Measurements from ENCODE around the gene ANK2.
A peak's percentile ranks its signal among the peaks of the same experiment; 100 is the strongest.

ANK2 gene

DNA sequence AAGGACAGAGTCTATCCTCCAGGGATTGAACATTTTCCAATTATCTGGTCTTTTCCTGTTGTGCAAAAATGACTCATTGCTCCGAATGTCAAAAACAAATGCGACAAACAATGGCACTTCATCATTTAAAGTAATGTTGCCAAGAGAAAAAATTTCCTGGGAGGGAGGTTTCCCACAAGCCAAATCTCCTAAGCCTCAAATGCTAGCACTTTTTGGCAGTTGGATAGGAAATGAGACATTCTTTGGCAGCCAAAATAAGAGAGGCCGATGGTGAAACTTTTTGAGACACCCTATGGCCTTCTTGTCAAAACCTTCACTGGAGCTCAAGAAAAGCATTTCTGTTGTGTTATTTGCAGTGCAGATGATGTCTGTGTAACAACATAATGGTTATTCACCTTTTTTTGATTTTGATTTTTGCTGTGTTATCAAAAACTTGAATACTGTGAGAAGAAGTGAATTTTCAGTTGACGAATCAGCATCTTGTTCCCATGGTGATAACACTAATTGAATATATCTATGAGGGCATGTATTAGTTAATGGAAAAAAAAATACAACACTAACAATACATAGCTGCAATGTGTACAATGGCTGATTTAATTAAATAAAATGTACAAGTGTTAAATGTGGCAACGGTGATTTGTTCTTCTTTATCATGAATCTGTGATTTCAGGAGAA, 333.8 kb downstream of the ANK2 start:
- 66% methylated on average over 2 of the region's 5 CpGs for WGBS
- Histone ChIP-seq H3K4me2 (ENCODE audit: low read length, poor library complexity, severe bottlenecking) (no peak overlapping the region), H2AK5ac (ENCODE audit: low read length, severe bottlenecking) (no peak overlapping the region), H3K36me3 (ENCODE audit: control insufficient read depth in 1 of 2, insufficient read depth in 2 of 2, low read depth in 1 of 2, low read length in 2 of 2) (peaks cover 0 to 32% of the 10 kb centered on the region in 2 experiments), H3K27ac (ENCODE audit: low read length, poor library complexity, severe bottlenecking) (no peak overlapping the region), H3K9me3 (ENCODE audit: control insufficient read depth, low read length) (no peaks in the 10 kb centered on the region), H4K91ac (ENCODE audit: low read length) (no peak overlapping the region), H2BK12ac (ENCODE audit: low read length in 2 of 2) (no peak overlapping the region), H2BK120ac (ENCODE audit: low read depth, low read length) (no peak overlapping the region), H3K79me1 (replicated peaks; ENCODE audit: low read length, poor library complexity, severe bottlenecking) (no peaks in the 10 kb centered on the region), H3K4me3 (ENCODE audit: insufficient read depth in 1 of 2, low read depth in 1 of 2, low read length in 2 of 2) (no peak overlapping the region), H2BK15ac (ENCODE audit: low read depth, poor library complexity, severe bottlenecking) (no peak overlapping the region), H3K9ac (ENCODE audit: low read length) (peak overlapping the region; percentile 87), H3K23ac (ENCODE audit: low read length in 2 of 2) (no peak overlapping the region), H3K4ac (ENCODE audit: low read depth in 1 of 2, low read length in 2 of 2) (no peak overlapping the region), H3K18ac (ENCODE audit: low read depth in 1 of 2, low read length in 2 of 2) (no peak overlapping the region), H2BK5ac (ENCODE audit: low read depth, low read length, poor library complexity, severe bottlenecking) (no peak overlapping the region), H2AFZ (ENCODE audit: low read depth, low read length) (no peak overlapping the region), H3K14ac (ENCODE audit: low read length in 2 of 2) (no peak overlapping the region), H3K27me3 (ENCODE audit: control insufficient read depth in 1 of 2, insufficient read depth in 1 of 2, low read length in 2 of 2) (no peaks in the 10 kb centered on the region), H4K8ac (ENCODE audit: low read length) (no peak overlapping the region), H3K4me1 (ENCODE audit: control insufficient read depth, insufficient read depth, low read depth, low read length) (no peaks in the 10 kb centered on the region)
- peak; percentile 33 for DNase-seq

GRCh38 chr4:113384600-113384999, 335.1 kb downstream of the ANK2 start:
- Histone ChIP-seq H3K27ac (ENCODE audit: low read length, poor library complexity, severe bottlenecking) (no peak overlapping the region), H2BK15ac (ENCODE audit: low read depth, poor library complexity, severe bottlenecking) (no peak overlapping the region), H3K14ac (ENCODE audit: low read length in 2 of 2) (no peak overlapping the region), H3K79me1 (replicated peaks; ENCODE audit: low read length, poor library complexity, severe bottlenecking) (no peaks in the 10 kb centered on the region), H3K18ac (ENCODE audit: low read depth in 1 of 2, low read length in 2 of 2) (no peak overlapping the region), H3K4ac (ENCODE audit: low read depth in 1 of 2, low read length in 2 of 2) (no peak overlapping the region), H3K9me3 (ENCODE audit: control insufficient read depth, low read length) (peaks cover 6% of the 10 kb centered on the region), H2AK5ac (ENCODE audit: low read length, severe bottlenecking) (no peak overlapping the region), H4K8ac (ENCODE audit: low read length) (no peak overlapping the region), H3K36me3 (ENCODE audit: control insufficient read depth in 1 of 2, insufficient read depth in 2 of 2, low read depth in 1 of 2, low read length in 2 of 2) (peaks cover 0 to 19% of the 10 kb centered on the region in 2 experiments), H3K4me3 (ENCODE audit: insufficient read depth in 1 of 2, low read depth in 1 of 2, low read length in 2 of 2) (no peak overlapping the region), H3K27me3 (ENCODE audit: control insufficient read depth in 1 of 2, insufficient read depth in 1 of 2, low read length in 2 of 2) (no peaks in the 10 kb centered on the region), H4K91ac (ENCODE audit: low read length) (no peak overlapping the region), H3K4me1 (ENCODE audit: control insufficient read depth, insufficient read depth, low read depth, low read length) (no peaks in the 10 kb centered on the region), H3K9ac (ENCODE audit: low read length) (peak overlapping the region; percentile 87), H2BK5ac (ENCODE audit: low read depth, low read length, poor library complexity, severe bottlenecking) (no peak overlapping the region), H2AFZ (ENCODE audit: low read depth, low read length) (no peak overlapping the region), H2BK120ac (ENCODE audit: low read depth, low read length) (no peak overlapping the region), H3K23ac (ENCODE audit: low read length in 2 of 2) (no peak overlapping the region), H3K4me2 (ENCODE audit: low read length, poor library complexity, severe bottlenecking) (no peak overlapping the region), H2BK12ac (ENCODE audit: low read length in 2 of 2) (no peak overlapping the region)
- DNase-seq = peak; percentile 65
- 0% methylated on average over 3 of the region's 5 CpGs for WGBS

DNA sequence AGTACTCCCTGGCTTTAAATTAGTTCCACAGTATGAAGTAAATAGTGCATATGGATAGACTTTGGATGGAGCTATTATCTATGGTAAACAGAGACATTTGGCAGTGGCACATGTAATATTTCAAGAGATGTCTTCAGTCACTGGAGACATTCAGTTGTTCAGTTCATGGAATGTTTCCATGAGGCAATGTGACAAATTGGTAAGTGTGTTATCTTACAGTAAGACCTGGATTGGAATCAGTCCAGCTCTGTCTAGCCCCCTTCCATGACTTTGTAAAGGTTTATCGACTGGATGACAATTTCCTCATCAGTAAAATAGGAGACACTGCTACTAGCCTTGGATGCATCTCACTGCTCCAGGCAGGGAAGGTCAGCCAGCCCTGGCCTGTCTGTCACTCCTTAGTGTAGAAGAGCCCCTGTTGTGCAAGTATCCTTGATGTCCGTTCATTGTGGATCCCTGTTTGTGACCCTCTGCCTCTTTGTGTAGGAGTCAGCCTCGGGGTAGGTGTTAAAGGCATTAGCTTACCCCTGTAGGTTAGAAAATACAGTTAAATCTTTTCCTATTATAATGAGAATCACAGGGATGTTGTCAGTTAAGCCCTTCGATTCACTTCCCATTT, 335.9 kb downstream of the ANK2 start:
- Histone ChIP-seq H3K9ac (ENCODE audit: low read length) (peak overlapping the region; percentile 87), H4K91ac (ENCODE audit: low read length) (no peak overlapping the region), H2BK12ac (ENCODE audit: low read length in 2 of 2) (no peak overlapping the region), H3K27me3 (ENCODE audit: control insufficient read depth in 1 of 2, insufficient read depth in 1 of 2, low read length in 2 of 2) (no peaks in the 10 kb centered on the region), H3K4ac (ENCODE audit: low read depth in 1 of 2, low read length in 2 of 2) (no peak overlapping the region), H3K4me2 (ENCODE audit: low read length, poor library complexity, severe bottlenecking) (no peak overlapping the region), H3K4me1 (ENCODE audit: control insufficient read depth, insufficient read depth, low read depth, low read length) (no peaks in the 10 kb centered on the region), H3K9me3 (ENCODE audit: control insufficient read depth, low read length) (peaks cover 6% of the 10 kb centered on the region), H2BK5ac (ENCODE audit: low read depth, low read length, poor library complexity, severe bottlenecking) (no peak overlapping the region), H2BK15ac (ENCODE audit: low read depth, poor library complexity, severe bottlenecking) (no peak overlapping the region), H3K18ac (ENCODE audit: low read depth in 1 of 2, low read length in 2 of 2) (peak overlapping the region in 1 of 2 experiments; percentile 25), H2AK5ac (ENCODE audit: low read length, severe bottlenecking) (no peak overlapping the region), H3K36me3 (ENCODE audit: control insufficient read depth in 1 of 2, insufficient read depth in 2 of 2, low read depth in 1 of 2, low read length in 2 of 2) (peaks cover 0 to 15% of the 10 kb centered on the region in 2 experiments), H3K79me1 (replicated peaks; ENCODE audit: low read length, poor library complexity, severe bottlenecking) (no peaks in the 10 kb centered on the region), H2BK120ac (ENCODE audit: low read depth, low read length) (no peak overlapping the region), H3K27ac (ENCODE audit: low read length, poor library complexity, severe bottlenecking) (no peak overlapping the region), H2AFZ (ENCODE audit: low read depth, low read length) (no peak overlapping the region), H3K14ac (ENCODE audit: low read length in 2 of 2) (no peak overlapping the region), H3K23ac (ENCODE audit: low read length in 2 of 2) (no peak overlapping the region), H3K4me3 (ENCODE audit: insufficient read depth in 1 of 2, low read depth in 1 of 2, low read length in 2 of 2) (no peak overlapping the region), H4K8ac (ENCODE audit: low read length) (no peak overlapping the region)
- WGBS = 99% methylated on average over 3 of the region's 4 CpGs
- DNase-seq = peak; percentile 7

DNA sequence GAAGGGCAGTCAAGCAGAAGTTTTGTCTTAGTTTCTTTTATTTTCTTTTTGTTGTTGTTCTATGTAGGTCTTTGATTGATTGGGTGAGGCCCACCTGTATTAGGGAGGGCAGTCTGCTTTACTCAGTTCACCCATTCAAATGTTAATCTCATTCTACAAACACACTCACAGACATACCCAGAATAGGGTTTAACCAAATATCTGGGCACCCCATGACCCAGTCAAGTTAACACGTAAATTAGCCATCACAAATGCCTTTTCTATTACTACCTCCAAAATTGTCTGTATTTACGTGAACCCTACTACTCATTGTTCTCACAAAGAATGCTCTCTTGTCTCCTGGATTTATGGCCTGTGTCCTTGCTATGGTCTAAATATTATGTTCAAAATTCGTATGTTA, 339.7 kb downstream of the ANK2 start:
- Histone ChIP-seq H2BK120ac (ENCODE audit: low read depth, low read length) (no peak overlapping the region), H3K9me3 (ENCODE audit: control insufficient read depth, low read length) (peaks cover 6% of the 10 kb centered on the region), H3K14ac (ENCODE audit: low read length in 2 of 2) (no peak overlapping the region), H2BK12ac (ENCODE audit: low read length in 2 of 2) (no peak overlapping the region), H2AK5ac (ENCODE audit: low read length, severe bottlenecking) (no peak overlapping the region), H4K91ac (ENCODE audit: low read length) (no peak overlapping the region), H3K4me1 (ENCODE audit: control insufficient read depth, insufficient read depth, low read depth, low read length) (no peaks in the 10 kb centered on the region), H3K27ac (ENCODE audit: low read length, poor library complexity, severe bottlenecking) (no peak overlapping the region), H3K4me3 (ENCODE audit: insufficient read depth in 1 of 2, low read depth in 1 of 2, low read length in 2 of 2) (no peak overlapping the region), H3K23ac (ENCODE audit: low read length in 2 of 2) (no peak overlapping the region), H3K4me2 (ENCODE audit: low read length, poor library complexity, severe bottlenecking) (no peak overlapping the region), H3K36me3 (ENCODE audit: control insufficient read depth in 1 of 2, insufficient read depth in 2 of 2, low read depth in 1 of 2, low read length in 2 of 2) (no peaks in the 10 kb centered on the region), H3K79me1 (replicated peaks; ENCODE audit: low read length, poor library complexity, severe bottlenecking) (no peaks in the 10 kb centered on the region), H2AFZ (ENCODE audit: low read depth, low read length) (no peak overlapping the region), H3K18ac (ENCODE audit: low read depth in 1 of 2, low read length in 2 of 2) (no peak overlapping the region), H3K4ac (ENCODE audit: low read depth in 1 of 2, low read length in 2 of 2) (no peak overlapping the region), H3K27me3 (ENCODE audit: control insufficient read depth in 1 of 2, insufficient read depth in 1 of 2, low read length in 2 of 2) (no peaks in the 10 kb centered on the region), H2BK5ac (ENCODE audit: low read depth, low read length, poor library complexity, severe bottlenecking) (no peak overlapping the region), H2BK15ac (ENCODE audit: low read depth, poor library complexity, severe bottlenecking) (no peak overlapping the region), H3K9ac (ENCODE audit: low read length) (no peak overlapping the region), H4K8ac (ENCODE audit: low read length) (no peak overlapping the region)
- DNase-seq = no peak
- over 99% methylated on average over 3 of the region's 3 CpGs for WGBS

All from mesenchymal stem cell (in vitro differentiated cells and primary cell).